ENCODE results near the gene JUP.

DNA sequence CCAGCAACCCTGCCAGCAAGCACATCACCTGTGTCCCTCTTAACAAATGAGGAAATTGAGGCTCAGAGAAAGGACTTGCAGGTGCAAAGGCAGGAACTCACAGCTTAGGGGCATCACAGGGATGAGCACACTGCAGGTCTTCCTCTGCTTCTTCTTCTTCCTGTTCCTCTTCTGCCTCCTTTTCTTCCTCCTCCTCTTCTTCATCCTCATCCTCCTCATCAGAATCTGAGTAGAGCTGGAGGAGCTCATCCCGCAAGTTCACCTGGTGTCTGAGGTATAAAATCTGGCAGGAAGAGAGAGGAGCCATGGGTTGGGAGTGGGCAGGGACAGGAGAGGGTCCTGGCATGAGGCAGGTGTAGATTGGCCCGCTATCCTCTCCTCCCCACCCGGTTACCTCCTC lies 54.7 kb downstream of the JUP start:
- TF ChIP-seq, protein P1, sequence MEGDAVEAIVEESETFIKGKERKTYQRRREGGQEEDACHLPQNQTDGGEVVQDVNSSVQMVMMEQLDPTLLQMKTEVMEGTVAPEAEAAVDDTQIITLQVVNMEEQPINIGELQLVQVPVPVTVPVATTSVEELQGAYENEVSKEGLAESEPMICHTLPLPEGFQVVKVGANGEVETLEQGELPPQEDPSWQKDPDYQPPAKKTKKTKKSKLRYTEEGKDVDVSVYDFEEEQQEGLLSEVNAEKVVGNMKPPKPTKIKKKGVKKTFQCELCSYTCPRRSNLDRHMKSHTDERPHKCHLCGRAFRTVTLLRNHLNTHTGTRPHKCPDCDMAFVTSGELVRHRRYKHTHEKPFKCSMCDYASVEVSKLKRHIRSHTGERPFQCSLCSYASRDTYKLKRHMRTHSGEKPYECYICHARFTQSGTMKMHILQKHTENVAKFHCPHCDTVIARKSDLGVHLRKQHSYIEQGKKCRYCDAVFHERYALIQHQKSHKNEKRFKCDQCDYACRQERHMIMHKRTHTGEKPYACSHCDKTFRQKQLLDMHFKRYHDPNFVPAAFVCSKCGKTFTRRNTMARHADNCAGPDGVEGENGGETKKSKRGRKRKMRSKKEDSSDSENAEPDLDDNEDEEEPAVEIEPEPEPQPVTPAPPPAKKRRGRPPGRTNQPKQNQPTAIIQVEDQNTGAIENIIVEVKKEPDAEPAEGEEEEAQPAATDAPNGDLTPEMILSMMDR (conservative IDR thresholded peaks at IDR 0.05; ENCODE audit: low read length), result no peak
- TF ChIP-seq EZH2phosphoT487 (IDR thresholded peaks at IDR 0.05; ENCODE audit: borderline replicate concordance, low read depth, low read length), result no peak

All from OCI-LY7 (cell line).